DMS79 (cell line): ENCODE results near the gene CFDP1.
"Not testable (repeated sequence)": the region's sequence is repeated elsewhere in the genome, so short reads cannot be mapped to it uniquely, and the experiment has no call there.

Experiments used
- DNase-seq: peaks from one replicate; lab custom pipeline; 2025; lab: John Stamatoyannopoulos, UW

The CFDP1 gene

GRCh38 chr16:75458439-75458838 lies 25.1 kb upstream of the CFDP1 start:
- no peak for DNase-seq

DNA sequence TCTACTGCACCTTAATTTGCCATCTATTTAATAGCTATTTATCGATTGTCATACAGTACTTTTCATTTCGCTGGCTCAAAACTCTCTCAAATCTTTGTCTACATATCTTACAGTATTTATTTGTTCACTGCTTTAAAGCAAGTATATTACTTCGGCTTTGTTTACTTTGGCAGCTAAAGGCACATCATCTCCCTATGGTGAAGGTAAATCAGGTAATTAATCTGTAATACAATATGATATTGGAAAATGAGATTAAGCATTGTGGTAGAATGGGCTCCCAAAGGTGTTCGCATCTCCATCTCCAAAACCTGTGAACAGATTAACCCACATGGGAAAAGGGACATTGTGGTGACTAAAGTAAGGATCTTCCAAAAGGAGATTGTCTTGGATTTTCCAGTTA lies 24.7 kb upstream of the CFDP1 start:
- DNase-seq: no peak

DNA sequence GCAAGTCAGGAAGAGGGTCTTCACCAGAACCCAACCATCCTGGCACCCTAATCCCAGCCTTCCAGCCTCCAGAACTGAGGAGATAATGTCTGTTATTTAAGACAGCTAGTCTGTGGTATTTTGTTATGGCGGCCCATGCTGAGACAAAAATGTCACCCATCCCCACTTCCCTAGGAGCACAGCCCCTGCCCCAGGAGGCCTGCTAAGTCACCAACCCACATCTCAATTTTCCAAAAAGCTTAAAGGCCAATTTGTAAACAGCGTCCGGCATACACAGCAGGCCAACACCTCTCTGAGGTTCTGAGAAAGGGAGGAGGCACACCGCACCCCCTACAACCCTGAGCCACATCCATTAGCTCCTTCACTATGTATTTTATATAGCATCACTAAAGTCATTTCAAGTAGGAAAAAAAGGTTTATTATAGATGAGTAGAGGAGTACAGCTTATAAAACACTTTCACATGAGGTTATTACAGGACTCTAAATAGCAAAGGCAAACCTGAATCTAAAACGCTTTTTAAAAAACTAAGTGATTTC lies 24.2 kb upstream of the CFDP1 start:
- DNase-seq: no peak

GRCh38 chr16:75456971-75457370 lies 23.7 kb upstream of the CFDP1 start:
- DNase-seq: no peak

DNA sequence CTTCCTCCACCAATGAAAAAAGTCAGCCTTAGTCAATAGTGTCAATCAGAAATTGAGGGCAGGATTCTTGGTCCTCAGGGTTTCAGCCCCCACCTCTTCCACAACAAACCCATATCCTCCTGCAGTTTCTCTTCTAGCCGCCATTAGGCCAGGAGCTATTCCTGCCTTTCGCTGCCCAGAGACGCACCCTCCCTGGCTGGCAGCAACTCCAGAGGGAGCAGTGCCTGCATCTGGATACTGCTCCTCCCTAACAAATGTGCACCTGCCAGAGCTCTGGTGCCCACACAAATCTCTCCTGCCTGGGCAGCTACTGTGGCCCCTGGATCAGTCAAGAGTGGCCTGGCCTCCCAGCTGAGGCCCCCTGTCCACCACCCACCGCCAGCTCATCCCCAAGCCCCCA lies 23.2 kb upstream of the CFDP1 start:
- not testable (repeated sequence) for DNase-seq

DNA sequence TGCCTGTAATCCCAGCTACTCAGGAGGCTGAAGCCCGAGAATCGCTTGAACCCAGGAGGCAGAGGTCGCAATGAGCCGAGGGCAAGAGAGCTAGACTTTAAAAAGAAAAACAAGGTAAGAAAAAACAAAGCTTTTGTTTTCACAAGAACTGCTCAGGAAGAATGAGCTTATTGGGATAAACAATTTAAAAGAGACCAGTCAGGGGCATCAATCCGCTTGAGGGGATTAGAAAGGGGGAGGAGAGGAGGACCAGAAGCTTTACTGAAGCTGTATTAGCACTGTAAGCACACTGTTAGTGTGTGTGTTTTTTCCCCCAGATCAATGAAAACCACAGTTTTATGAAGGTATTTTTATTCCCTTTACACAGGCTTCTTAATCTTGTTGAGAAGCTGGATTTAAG lies 22.4 kb upstream of the CFDP1 start:
- DNase-seq: no peak

DNA sequence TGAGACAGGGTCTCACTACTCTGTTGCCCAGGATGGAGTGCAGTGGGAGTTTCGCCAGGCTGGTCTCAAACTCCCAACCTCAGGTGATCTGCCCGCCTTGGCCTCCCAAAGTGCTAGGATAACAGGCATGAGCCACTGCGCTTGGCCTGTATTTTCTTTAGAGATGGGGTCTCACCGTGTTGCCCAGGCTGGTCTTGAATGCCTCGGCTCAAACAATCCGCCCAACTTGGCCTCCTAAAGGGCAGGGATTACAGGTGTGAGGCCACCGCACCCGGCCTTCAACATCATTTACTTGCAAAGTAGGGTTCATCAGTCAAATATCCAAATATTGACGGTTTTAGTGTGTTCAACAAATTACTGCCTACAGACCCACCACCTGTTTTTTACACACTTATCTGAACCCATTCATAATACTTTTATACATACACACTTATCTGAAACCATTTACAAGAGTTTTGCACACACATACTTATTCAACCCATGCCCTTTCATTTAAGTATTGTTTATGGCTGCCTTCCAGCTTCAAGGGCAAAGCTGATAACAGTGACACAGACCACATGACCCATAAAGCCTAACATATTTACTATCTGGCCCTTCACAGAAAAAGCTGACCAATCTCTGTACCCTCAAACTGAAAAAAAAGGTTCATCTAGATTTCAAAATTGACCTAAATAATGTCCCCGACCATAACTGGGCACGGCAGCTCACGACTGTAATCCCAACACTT lies 19.3 kb upstream of the CFDP1 start:
- no peak for DNase-seq

DNA sequence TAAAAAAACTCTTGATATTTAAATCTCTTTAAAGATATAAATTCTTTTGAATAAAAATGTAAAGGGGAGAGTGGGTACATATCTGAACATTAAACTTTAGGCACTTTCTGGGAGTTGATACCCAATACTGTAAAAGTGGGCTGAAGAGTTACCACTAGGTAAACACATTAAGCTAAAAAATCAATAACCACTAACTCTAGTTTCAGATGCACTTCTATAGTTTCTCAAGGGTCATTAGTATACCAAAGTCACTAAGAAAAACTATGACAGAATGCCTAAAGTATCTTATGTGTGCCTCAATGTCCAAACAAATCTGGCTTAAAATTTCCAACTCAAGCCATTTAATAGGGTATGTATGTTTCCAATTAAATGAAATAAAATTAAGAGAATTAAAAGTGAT lies 13.1 kb upstream of the CFDP1 start:
- no peak for DNase-seq

DNA sequence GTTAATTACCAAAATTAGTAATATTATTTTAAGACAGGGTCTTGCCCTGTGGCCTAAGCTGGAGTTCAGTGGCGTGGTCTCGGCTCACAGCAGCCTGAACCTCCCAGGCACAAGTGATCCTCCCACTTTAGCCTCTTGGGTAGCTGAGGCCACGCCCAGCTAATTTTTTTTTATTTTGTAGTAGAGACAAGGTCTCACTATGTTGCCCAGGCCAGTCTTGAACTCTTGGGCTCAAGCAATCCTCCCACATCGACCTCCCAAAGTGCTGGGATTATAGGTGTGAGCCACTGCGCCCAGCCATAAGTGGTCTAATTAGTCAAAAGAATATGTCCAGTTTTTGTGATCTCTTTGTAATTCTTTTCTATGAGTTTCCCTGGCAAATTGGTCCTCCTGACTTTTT lies 12.0 kb upstream of the CFDP1 start:
- DNase-seq: no peak

DNA sequence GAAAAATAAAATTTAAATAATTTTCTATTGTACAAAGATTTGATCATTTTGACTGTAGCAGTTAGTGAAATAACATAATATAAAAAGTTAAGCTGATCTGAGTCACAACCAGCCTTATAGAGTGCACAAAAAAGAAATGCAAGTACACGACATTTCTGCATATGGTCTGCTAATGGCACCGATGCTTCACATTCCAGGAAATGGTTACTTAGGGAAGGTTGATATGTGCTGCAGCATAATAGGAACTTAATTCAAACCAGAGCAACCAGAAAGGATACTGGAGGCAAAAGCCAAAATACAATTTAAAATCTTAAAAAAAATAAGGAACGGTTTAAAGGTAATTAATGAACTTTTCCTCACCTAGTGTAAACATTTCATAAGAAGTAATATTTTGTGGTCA lies 10.0 kb upstream of the CFDP1 start:
- DNase-seq: no peak

- DNase-seq: peak; percentile 68
Observed at GRCh38 chr16:75433732-75434413, 570 bp upstream of the CFDP1 start.

- no peak for DNase-seq
Observed at GRCh38 chr16:75429621-75430403, 3.5 kb downstream of the CFDP1 start.

DNA sequence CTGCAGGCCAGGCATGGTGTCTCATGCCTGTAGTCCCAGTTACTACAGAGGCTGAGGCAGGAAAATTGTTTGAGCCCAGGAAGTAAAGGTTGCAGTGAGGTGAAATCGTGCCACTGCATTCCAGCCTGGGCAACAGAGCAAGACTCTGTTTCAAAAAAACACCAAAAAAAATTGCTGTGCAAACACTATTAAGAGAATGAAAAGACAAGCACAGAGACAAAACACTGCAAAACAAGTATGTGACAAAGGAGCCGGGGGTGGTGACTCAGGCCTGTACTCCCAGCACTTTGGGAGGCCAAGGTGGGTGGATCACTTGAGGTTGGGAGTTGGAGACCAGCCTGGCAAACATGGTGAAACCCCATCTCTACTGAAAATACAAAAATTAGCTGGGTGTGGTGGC lies 6.8 kb downstream of the CFDP1 start:
- not testable (repeated sequence) for DNase-seq

GRCh38 chr16:75424105-75424762 lies 9.1 kb downstream of the CFDP1 start:
- DNase-seq: not testable (repeated sequence)

- DNase-seq: no peak
Observed at GRCh38 chr16:75423723-75424104, 9.6 kb downstream of the CFDP1 start.

- no peak for DNase-seq
Observed at GRCh38 chr16:75421820-75422126, 11.5 kb downstream of the CFDP1 start.

DNA sequence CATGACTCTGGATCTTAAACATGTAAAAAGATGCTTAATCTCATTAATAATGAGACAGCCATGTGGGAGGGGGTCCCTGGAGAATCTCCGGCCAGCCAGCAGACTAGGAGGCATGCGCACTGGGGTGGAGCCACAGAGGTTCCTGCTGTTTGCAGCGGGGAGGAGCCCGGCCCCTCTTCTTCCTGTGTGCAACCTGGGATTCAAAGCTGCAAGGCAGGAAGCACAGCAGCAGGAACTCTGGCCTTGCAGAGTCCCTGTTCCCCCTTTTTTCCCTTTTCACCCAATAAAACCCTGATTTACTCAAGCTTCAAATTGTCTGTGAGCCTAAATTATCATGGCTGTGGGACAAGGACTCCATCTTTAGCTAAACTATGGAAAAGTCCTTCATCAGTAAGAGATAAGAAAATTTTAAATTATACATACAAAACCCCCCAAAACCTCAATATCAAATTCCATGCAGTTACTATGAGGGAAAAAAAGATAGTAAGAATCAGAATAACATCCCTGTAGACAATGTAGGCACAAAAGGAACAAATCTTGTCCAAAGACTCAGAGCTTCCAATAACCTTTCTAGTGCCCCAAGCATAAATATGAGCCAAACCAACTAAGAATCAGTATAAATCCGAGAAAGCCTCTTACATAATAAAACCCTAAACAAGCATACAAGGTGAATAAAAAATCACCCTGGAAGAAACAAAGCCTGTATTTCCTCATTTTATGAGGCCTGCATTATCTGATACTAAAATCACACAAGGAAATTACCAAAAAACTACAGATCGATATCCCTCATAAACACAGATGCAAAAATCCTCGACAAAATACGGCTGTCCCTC lies 12.1 kb downstream of the CFDP1 start:
- DNase-seq: no peak

- DNase-seq: no peak
Observed at GRCh38 chr16:75416904-75417565, 16.3 kb downstream of the CFDP1 start.

- no peak for DNase-seq
Observed at GRCh38 chr16:75415169-75415905, 18.0 kb downstream of the CFDP1 start.

- no peak for DNase-seq
Observed at GRCh38 chr16:75413951-75414350, 19.4 kb downstream of the CFDP1 start.
